GM10266 (cell line): ENCODE data around the gene PTPN7.

Experiments used
- DNase-seq: peaks from one replicate; pipeline ENCODE4 v3.0.0; 2012; ENCODE audit errors: extremely low spot score
- TF ChIP-seq, protein P1 (sequence below): IDR thresholded peaks from 2 replicates; pipeline ENCODE4 v1.5.1; 2012; ENCODE audit warnings: mild to moderate bottlenecking, low read depth; ENCODE audit not compliant: control insufficient read depth, insufficient read depth; ENCODE audit errors: missing control alignments

The PTPN7 gene

DNA sequence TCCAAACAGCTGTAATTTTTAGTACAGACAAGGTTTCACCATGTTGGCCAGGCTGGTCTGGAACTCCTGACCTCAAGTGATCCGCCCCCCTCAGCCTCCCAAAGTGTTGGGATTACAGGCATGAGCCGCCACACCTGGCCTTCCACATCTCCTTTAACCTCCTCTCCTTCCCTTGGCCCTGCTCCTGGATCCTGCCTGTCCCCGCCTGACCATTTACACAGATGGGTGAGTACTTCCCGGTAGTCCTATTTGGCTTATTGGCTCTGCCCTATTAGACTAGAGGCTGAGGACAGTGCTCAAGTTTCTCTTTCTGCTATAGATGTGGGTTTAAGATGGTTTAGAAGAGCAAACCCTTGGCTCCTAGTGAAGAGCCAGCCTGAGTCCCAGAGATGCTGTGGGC is 7.1 kb downstream of the PTPN7 start:
- TF ChIP-seq, protein P1, sequence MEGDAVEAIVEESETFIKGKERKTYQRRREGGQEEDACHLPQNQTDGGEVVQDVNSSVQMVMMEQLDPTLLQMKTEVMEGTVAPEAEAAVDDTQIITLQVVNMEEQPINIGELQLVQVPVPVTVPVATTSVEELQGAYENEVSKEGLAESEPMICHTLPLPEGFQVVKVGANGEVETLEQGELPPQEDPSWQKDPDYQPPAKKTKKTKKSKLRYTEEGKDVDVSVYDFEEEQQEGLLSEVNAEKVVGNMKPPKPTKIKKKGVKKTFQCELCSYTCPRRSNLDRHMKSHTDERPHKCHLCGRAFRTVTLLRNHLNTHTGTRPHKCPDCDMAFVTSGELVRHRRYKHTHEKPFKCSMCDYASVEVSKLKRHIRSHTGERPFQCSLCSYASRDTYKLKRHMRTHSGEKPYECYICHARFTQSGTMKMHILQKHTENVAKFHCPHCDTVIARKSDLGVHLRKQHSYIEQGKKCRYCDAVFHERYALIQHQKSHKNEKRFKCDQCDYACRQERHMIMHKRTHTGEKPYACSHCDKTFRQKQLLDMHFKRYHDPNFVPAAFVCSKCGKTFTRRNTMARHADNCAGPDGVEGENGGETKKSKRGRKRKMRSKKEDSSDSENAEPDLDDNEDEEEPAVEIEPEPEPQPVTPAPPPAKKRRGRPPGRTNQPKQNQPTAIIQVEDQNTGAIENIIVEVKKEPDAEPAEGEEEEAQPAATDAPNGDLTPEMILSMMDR: no peak
- DNase-seq: no peak

DNA sequence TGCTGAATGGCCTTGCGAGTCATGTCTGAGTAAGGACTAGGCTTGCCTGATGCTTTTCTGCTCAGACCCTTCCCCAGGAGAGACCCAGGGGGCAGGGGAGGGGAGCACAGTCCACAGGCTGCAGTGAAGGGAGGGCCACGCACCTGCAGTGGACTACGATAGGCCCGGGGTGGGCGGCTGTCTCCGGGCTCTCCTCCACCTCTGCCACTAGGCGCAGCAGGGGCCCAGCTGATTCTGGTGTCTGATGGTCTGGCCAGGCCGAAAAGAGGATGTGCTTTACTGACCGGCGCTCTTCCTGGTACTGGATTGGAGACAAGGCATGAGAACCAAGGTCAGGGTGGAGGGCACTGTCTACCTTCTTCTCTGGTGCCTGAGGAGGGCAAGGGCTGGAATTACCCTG is 8.0 kb downstream of the PTPN7 start:
- TF ChIP-seq, protein P1: no peak
- no peak for DNase-seq

GRCh38 chr1:202151045-202151444 is 9.4 kb downstream of the PTPN7 start:
- TF ChIP-seq, protein P1: no peak
- DNase-seq: no peak

DNA sequence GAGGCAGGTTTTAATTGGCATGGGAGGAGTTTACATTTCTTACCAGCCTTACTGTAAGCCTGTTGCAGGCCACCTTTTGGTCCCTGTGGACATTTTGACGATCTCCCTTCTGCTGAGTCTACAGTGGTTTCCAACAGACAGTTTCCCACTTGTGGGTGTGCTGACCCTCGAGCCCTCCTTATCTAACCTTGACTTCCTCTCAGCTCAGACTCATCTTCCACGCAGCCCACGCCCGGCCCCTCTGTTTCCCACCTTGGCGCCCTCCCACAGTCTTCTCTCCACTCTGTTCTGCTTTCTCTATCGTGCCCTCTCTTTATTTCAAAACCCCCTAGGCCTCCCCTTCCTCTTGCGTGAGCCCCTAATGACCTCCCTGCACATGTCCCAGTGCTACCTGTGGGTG is 9.8 kb downstream of the PTPN7 start:
- DNase-seq: no peak
- TF ChIP-seq, protein P1: no peak

- TF ChIP-seq, protein P1: no peak
Measured at GRCh38 chr1:202150187-202150586, 10.2 kb downstream of the PTPN7 start.

GRCh38 chr1:202149566-202149965 is 10.8 kb downstream of the PTPN7 start:
- DNase-seq: no peak
- TF ChIP-seq, protein P1: no peak

More at GRCh38 chr1:202150187-202150586, 10.2 kb downstream of the PTPN7 start:
- DNase-seq: no peak

- no peak for DNase-seq
- TF ChIP-seq, protein P1: no peak
Measured at GRCh38 chr1:202148391-202148790, 12.0 kb downstream of the PTPN7 start.

DNA sequence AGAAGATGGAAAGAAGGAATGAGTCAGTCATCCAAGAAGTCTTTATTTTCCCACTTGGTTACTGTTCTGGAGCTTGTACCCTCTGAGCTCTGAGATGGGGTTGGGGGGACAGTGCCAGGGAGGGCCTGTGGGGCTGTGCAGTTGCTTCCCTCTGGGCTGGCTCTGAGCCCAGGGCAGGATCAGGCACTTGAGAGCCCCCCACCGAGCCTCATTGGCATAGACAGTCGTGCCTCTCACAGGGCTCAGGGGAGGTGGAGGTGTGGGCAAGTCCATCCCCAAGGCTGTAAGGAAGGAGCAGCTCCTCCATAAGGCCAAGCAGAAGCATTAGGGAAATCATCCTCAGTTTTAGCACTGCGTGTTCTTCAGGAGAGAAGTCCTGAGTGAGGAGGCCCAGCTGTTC is 13.4 kb downstream of the PTPN7 start:
- DNase-seq: no peak
- TF ChIP-seq, protein P1: no peak
